Type B pancreatic cell (in vitro differentiated cells): ENCODE results near the gene NPEPL1. TPM values are rescaled to one million over a fixed set of nuclear protein-coding genes. Genes with fewer than 3 reads are reported as not detected.
A peak's percentile ranks its signal among the peaks of the same experiment; 100 is the strongest.

Experiments
- DNase-seq: peaks from one replicate; pipeline ENCODE4 v3.0.0; 2021; ENCODE audit warnings: mixed read lengths; ENCODE audit not compliant: unreplicated experiment; ENCODE audit errors: extremely low spot score
- H3K27ac Mint-ChIP-seq: 2 replicates; pipeline ENCODE4 v1.8.0; 2021; ENCODE audit warnings: mild to moderate bottlenecking, mixed read lengths
- H3K27me3 Mint-ChIP-seq: 2 replicates; pipeline ENCODE4 v1.8.0; 2021; ENCODE audit warnings: mixed read lengths
- H3K36me3 Mint-ChIP-seq: 2 replicates; pipeline ENCODE4 v1.8.0; 2021; ENCODE audit warnings: mixed read lengths
- H3K4me1 Mint-ChIP-seq: one replicate; pipeline ENCODE4 v1.8.0; 2021; ENCODE audit warnings: mixed read lengths; ENCODE audit not compliant: unreplicated experiment
- H3K4me3 Mint-ChIP-seq: 2 replicates; pipeline ENCODE4 v1.8.0; 2021; ENCODE audit warnings: mild to moderate bottlenecking, mixed read lengths
- H3K9me3 Mint-ChIP-seq: 2 replicates; pipeline ENCODE4 v1.8.0; 2021; ENCODE audit warnings: mixed read lengths
- CTCF ChIP-seq: fragments of 200-600 bp; sonication (generic); conservative IDR thresholded peaks from 2 replicates; pipeline ENCODE4 v1.5.0; 2021; ENCODE audit warnings: antibody characterized with exemption, mild to moderate bottlenecking
- total RNA-seq: library from RNA; stranded (reverse); gene quantifications from 2 replicates; pipeline ENCODE4 v1.2.1, GENCODE V29; 2021; ENCODE audit warnings: low replicate concordance

NPEPL1 gene
- total RNA-seq, 1 donor from 2014 or later: 25.0 TPM

- TF ChIP-seq CTCF: no peak
- Mint-ChIP-seq H3K9me3 (no peaks in the 10 kb centered on the region), H3K27ac (no peak overlapping the region), H3K27me3 (no peaks in the 10 kb centered on the region), H3K4me1 (no peaks in the 10 kb centered on the region), H3K36me3 (no peaks in the 10 kb centered on the region), H3K4me3 (no peak overlapping the region)
- DNase-seq: peak; percentile 63
These were observed 21.3 kb downstream of the NPEPL1 start for GRCh38 chr20:58713801-58714339.

GRCh38 chr20:58714340-58714922 is 21.8 kb downstream of the NPEPL1 start:
- Mint-ChIP-seq H3K27ac (no peak overlapping the region), H3K4me1 (no peaks in the 10 kb centered on the region), H3K36me3 (no peaks in the 10 kb centered on the region), H3K4me3 (no peak overlapping the region), H3K27me3 (no peaks in the 10 kb centered on the region), H3K9me3 (no peaks in the 10 kb centered on the region)
- peak; percentile 62 for DNase-seq
- no peak for TF ChIP-seq CTCF

GRCh38 chr20:58714923-58715351 is 22.3 kb downstream of the NPEPL1 start:
- H3K27ac Mint-ChIP-seq: no peak overlapping the region
- H3K36me3 Mint-ChIP-seq: no peaks in the 10 kb centered on the region

GRCh38 chr20:58715391-58715800 is 22.8 kb downstream of the NPEPL1 start:
- Mint-ChIP-seq H3K27ac (no peak overlapping the region), H3K9me3 (no peaks in the 10 kb centered on the region), H3K4me3 (no peak overlapping the region), H3K36me3 (no peaks in the 10 kb centered on the region), H3K27me3 (no peaks in the 10 kb centered on the region), H3K4me1 (no peaks in the 10 kb centered on the region)
- TF ChIP-seq CTCF: no peak
- peak; percentile 58 for DNase-seq

More at GRCh38 chr20:58714923-58715351, 22.3 kb downstream of the NPEPL1 start:
- no peaks in the 10 kb centered on the region for H3K9me3 Mint-ChIP-seq
- no peak overlapping the region for H3K4me3 Mint-ChIP-seq
- no peaks in the 10 kb centered on the region for H3K4me1 Mint-ChIP-seq
- no peaks in the 10 kb centered on the region for H3K27me3 Mint-ChIP-seq
- no peak for TF ChIP-seq CTCF
- DNase-seq: peak; percentile 60

- Mint-ChIP-seq H3K36me3 (no peaks in the 10 kb centered on the region), H3K4me1 (no peaks in the 10 kb centered on the region), H3K4me3 (no peak overlapping the region), H3K27ac (no peak overlapping the region), H3K27me3 (peaks cover 5% of the 10 kb centered on the region), H3K9me3 (no peaks in the 10 kb centered on the region)
- peak; percentile 62 for DNase-seq
- TF ChIP-seq CTCF: no peak
These were observed 23.3 kb downstream of the NPEPL1 start for GRCh38 chr20:58715801-58716475.
